Measurements from ENCODE around the gene IFNA4.

DNA sequence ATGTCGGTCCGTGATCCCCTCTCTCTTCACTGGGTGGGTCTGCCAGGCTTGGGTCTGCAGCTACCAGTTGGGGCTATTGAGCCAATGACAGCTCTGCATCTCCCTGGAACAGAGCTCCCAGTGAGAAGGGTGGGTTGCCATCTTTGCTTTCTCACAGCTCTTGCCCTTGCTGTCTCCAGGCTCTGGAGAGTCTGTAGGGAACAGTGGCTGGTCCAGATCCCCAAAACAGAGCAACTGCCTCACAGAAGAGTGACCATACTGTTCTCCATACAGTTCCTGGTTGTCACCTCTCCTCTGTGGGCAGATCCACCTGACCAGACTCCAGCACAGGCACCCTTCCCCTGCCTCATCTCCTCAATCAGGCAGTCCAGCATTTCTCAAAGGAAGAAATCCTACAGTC, 45.9 kb upstream of the IFNA4 start:
- TF ChIP-seq BACH1 (tag; IDR thresholded peaks at IDR 0.05) (no peak), SMC3 (conservative IDR thresholded peaks at IDR 0.05; ENCODE audit: insufficient read depth, low read depth, low read length) (no peak), TAF1 (IDR thresholded peaks at IDR 0.05; ENCODE audit: control insufficient read depth, extremely low read depth, insufficient read depth, low read length, severe bottlenecking) (no peak), NFYB (IDR thresholded peaks at IDR 0.05; ENCODE audit: extremely low read depth, insufficient read length) (no peak), EZH2 (IDR thresholded peaks at IDR 0.05; ENCODE audit: borderline replicate concordance, low read depth, low read length) (no peak), TRIM24 (IDR thresholded peaks at IDR 0.05) (no peak)
- TF ChIP-seq, protein P1, sequence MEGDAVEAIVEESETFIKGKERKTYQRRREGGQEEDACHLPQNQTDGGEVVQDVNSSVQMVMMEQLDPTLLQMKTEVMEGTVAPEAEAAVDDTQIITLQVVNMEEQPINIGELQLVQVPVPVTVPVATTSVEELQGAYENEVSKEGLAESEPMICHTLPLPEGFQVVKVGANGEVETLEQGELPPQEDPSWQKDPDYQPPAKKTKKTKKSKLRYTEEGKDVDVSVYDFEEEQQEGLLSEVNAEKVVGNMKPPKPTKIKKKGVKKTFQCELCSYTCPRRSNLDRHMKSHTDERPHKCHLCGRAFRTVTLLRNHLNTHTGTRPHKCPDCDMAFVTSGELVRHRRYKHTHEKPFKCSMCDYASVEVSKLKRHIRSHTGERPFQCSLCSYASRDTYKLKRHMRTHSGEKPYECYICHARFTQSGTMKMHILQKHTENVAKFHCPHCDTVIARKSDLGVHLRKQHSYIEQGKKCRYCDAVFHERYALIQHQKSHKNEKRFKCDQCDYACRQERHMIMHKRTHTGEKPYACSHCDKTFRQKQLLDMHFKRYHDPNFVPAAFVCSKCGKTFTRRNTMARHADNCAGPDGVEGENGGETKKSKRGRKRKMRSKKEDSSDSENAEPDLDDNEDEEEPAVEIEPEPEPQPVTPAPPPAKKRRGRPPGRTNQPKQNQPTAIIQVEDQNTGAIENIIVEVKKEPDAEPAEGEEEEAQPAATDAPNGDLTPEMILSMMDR (IDR thresholded peaks at IDR 0.05 in 2 of 3, conservative IDR thresholded peaks at IDR 0.05 in 1 of 3; ENCODE audit: insufficient read depth in 2 of 3, low read depth in 1 of 3, low read length in 3 of 3) = no peak

Data from K562 (cell line).